ENCODE results near the gene CHD1. TPM values are rescaled to one million over a fixed set of nuclear protein-coding genes. Genes with fewer than 3 reads are reported as not detected.
A peak's percentile ranks its signal among the peaks of the same experiment; 100 is the strongest.

CHD1 gene
- total and polyA plus RNA-seq, 9 of the 15 experiments (the other 6 are each of a cell fraction or from before 2014, with no cell fraction given) = 27.3 to 133 (median 58.7) TPM

DNA sequence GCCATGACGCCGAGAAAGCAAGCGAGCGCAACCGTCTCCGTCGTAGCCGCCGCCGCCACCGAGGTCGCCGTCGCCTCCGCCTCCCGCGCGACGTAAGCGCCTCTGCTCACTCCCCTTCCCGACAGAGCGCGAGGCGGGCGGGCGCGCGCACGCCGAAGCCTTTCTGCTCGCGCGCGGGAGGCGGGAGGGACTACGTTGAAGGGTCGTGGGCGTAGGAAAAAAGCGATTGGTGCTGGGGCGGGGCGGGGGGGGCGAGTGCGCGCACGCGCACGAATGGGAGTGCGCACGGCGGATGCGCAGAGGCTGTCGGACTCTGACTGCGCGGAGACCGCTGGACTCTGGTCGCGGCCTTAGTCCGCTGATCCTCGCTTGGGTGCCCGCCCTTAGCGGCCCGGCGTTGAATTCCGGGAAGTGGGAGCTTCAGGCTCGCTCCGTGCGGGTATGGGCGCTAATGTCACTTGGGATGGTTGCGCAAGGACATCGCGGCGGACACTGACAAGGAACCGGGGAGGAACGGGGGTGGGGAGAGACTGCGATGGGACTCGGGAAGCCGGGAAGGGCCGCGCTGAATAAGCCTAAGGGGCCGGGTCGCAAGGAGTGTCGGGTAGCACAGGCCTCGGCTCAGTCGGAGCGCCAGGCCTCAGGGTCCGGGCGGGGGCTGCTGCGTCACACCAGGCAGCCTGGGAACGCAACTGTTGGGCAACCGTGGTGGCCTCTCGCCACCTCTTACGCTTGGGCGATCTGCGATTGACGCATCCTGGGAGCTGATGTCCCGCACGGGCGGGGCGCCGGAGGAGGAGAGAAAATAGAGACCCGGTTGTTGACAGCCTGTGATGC is at the start of gene CHD1 (continued):
- peak; percentile 30; the same call in 1 of the 2 replicates for TF ChIP-seq SMAD4 (CRISPR knock-in tag; conservative IDR thresholded peaks at IDR 0.05)
- TF ChIP-seq RAD51 (IDR thresholded peaks at IDR 0.05; ENCODE audit: borderline replicate concordance, low read depth) = no peak; the same call in 1 of the 2 replicates
- TF ChIP-seq ZNF354B (CRISPR knock-in tag; IDR thresholded peaks at IDR 0.05) = no peak
- TF ChIP-seq ZFPM2 (CRISPR knock-in tag; IDR thresholded peaks at IDR 0.05) = 0 out of 2 replicates have a peak, but pooled peaks have one; percentile 63
- TF ChIP-seq TAF1 (IDR thresholded peaks at IDR 0.05; ENCODE audit: control insufficient read depth, extremely low read depth, insufficient read depth, low read length, severe bottlenecking) = peak; percentile 88
- no peak for TF ChIP-seq ADNP (tag; IDR thresholded peaks at IDR 0.05)
- TF ChIP-seq ELF1 (tag; IDR thresholded peaks at IDR 0.05) = peak; percentile 68; the same call in 1 of the 2 replicates
- TF ChIP-seq KDM1A (IDR thresholded peaks at IDR 0.05) = no peak
- TF ChIP-seq HDAC3 (IDR thresholded peaks at IDR 0.05; ENCODE audit: borderline replicate concordance, partially characterized antibody) = no peak
- TF ChIP-seq, protein P1, sequence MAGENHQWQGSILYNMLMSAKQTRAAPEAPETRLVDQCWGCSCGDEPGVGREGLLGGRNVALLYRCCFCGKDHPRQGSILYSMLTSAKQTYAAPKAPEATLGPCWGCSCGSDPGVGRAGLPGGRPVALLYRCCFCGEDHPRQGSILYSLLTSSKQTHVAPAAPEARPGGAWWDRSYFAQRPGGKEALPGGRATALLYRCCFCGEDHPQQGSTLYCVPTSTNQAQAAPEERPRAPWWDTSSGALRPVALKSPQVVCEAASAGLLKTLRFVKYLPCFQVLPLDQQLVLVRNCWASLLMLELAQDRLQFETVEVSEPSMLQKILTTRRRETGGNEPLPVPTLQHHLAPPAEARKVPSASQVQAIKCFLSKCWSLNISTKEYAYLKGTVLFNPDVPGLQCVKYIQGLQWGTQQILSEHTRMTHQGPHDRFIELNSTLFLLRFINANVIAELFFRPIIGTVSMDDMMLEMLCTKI (IDR thresholded peaks at IDR 0.05; ENCODE audit: partially characterized antibody) = no peak
- TF ChIP-seq ZFP36 (IDR thresholded peaks at IDR 0.05; ENCODE audit: low read depth, low read length, partially characterized antibody) = peak; percentile 24
- peak; percentile 80 for TF ChIP-seq POU5F1 (IDR thresholded peaks at IDR 0.05; ENCODE audit: borderline replicate concordance, low read depth, low read length, partially characterized antibody)
- no peak for TF ChIP-seq FOXA1 (IDR thresholded peaks at IDR 0.05; ENCODE audit: borderline replicate concordance)
- TF ChIP-seq, protein P2, sequence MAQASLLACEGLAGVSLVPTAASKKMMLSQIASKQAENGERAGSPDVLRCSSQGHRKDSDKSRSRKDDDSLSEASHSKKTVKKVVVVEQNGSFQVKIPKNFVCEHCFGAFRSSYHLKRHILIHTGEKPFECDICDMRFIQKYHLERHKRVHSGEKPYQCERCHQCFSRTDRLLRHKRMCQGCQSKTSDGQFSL (CRISPR knock-in tag; IDR thresholded peaks at IDR 0.05) = peak; percentile 89
- TF ChIP-seq, protein P2 (tag; IDR thresholded peaks at IDR 0.05) = 0 out of 4 replicates have a peak, but pooled peaks of 1 of the 2 experiments have one; percentile 47
- TF ChIP-seq ZNF217 (CRISPR knock-in tag; IDR thresholded peaks at IDR 0.05) = no peak
- TF ChIP-seq, protein P3, sequence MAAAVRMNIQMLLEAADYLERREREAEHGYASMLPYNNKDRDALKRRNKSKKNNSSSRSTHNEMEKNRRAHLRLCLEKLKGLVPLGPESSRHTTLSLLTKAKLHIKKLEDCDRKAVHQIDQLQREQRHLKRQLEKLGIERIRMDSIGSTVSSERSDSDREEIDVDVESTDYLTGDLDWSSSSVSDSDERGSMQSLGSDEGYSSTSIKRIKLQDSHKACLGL (CRISPR knock-in tag; IDR thresholded peaks at IDR 0.05; ENCODE audit: borderline replicate concordance, poor library complexity, severe bottlenecking) = no peak
- TF ChIP-seq, protein P4, sequence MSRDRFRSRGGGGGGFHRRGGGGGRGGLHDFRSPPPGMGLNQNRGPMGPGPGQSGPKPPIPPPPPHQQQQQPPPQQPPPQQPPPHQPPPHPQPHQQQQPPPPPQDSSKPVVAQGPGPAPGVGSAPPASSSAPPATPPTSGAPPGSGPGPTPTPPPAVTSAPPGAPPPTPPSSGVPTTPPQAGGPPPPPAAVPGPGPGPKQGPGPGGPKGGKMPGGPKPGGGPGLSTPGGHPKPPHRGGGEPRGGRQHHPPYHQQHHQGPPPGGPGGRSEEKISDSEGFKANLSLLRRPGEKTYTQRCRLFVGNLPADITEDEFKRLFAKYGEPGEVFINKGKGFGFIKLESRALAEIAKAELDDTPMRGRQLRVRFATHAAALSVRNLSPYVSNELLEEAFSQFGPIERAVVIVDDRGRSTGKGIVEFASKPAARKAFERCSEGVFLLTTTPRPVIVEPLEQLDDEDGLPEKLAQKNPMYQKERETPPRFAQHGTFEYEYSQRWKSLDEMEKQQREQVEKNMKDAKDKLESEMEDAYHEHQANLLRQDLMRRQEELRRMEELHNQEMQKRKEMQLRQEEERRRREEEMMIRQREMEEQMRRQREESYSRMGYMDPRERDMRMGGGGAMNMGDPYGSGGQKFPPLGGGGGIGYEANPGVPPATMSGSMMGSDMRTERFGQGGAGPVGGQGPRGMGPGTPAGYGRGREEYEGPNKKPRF (IDR thresholded peaks at IDR 0.05; ENCODE audit: low read depth, low read length) = no peak
- TF ChIP-seq ZNF57 (CRISPR knock-in tag; IDR thresholded peaks at IDR 0.05) = 0 out of 2 replicates have a peak, but pooled peaks have one; percentile 34
- TF ChIP-seq XRCC5 (IDR thresholded peaks at IDR 0.05; ENCODE audit: low read depth, low read length) = peak; percentile 48; the same call in 1 of the 2 replicates
- 0 out of 2 replicates have a peak, but pooled peaks have one; percentile 25 for TF ChIP-seq SMARCC2 (IDR thresholded peaks at IDR 0.05; ENCODE audit: low read depth)
